B cell (primary cell): ENCODE results near the gene PRDM15. TPM values are rescaled to one million over a fixed set of nuclear protein-coding genes. Genes with fewer than 3 reads are reported as not detected.

Experiments
- ATAC-seq: fragments of 200-7000 bp; cut with Tn5 transposase; one replicate; pipeline ENCODE4 v1.10.0; 2021; ENCODE audit warnings: low read depth, mild to moderate bottlenecking, moderate number of reproducible peaks, moderate library complexity
- CTCF ChIA-PET: fragments of 350-600 bp; sonication (Branson Sonifier 250); formaldehyde crosslinking; loops from one replicate; lab custom pipeline; 2021; ENCODE audit warnings: antibody characterized with exemption, inconsistent platforms; lab: Charles Lee
- POLR2A ChIA-PET: fragments of 350-600 bp; sonication (Branson Sonifier 250); formaldehyde crosslinking; loops from one replicate; lab custom pipeline; 2021; ENCODE audit warnings: antibody characterized with exemption; lab: Charles Lee
- DNase-seq: peaks from one replicate; pipeline ENCODE4 v3.0.0; 2013
- H2AFZ ChIP-seq: 2 replicates; pipeline ENCODE4 v1.6.1; 2012; ENCODE audit warnings: mild to moderate bottlenecking, low read depth, low read length; ENCODE audit not compliant: insufficient read depth, poor library complexity, severe bottlenecking
- H3K27ac ChIP-seq, 2 donors: 1 replicate in 1 of 2; 2 replicates in 1 of 2; pipeline ENCODE4 v1.5.1; 2012 to 2013; ENCODE audit warnings: low read length in 2 of 2, mild to moderate bottlenecking in 2 of 2, moderate library complexity in 1 of 2
- H3K27me3 ChIP-seq, 4 experiments: fragments of 200-600 bp in 1 of 4; sonication (generic) in 1 of 4; replicated peaks in 1 of 4; 1 replicate in 2 of 4; 2 replicates in 2 of 4; pipeline versions ENCODE4 v1.6.1 to v1.7.0; 2013 to 2016; ENCODE audit warnings: low read length in 3 of 4, mild to moderate bottlenecking in 2 of 4, mixed read lengths in 1 of 4, moderate library complexity in 1 of 4; ENCODE audit not compliant: insufficient read depth in 4 of 4, control insufficient read depth in 3 of 4; ENCODE audit errors: control extremely low read depth in 1 of 4
- H3K36me3 ChIP-seq, 2 experiments: replicated peaks in 1 of 2; 1 replicate in 1 of 2; 2 replicates in 1 of 2; pipeline versions ENCODE4 v1.6.1 to v1.7.1; 2013; ENCODE audit warnings: low read length in 1 of 2; ENCODE audit not compliant: insufficient read depth in 2 of 2, control insufficient read depth in 1 of 2; ENCODE audit errors: control extremely low read depth in 1 of 2, extremely low read depth in 1 of 2
- H3K4me1 ChIP-seq, 2 donors: fragments of 200-600 bp in 1 of 2; sonication (generic) in 1 of 2; 1 replicate in 1 of 2; 2 replicates in 1 of 2; pipeline versions ENCODE4 v1.5.1 to v1.6.1; 2013 to 2017; ENCODE audit warnings: low read length in 2 of 2; ENCODE audit not compliant: control insufficient read depth in 2 of 2, insufficient read depth in 2 of 2
- H3K4me2 ChIP-seq: replicated peaks from 2 replicates; pipeline ENCODE3; 2012; ENCODE audit warnings: mild to moderate bottlenecking, low read depth, low read length; ENCODE audit not compliant: poor library complexity, severe bottlenecking
- H3K4me3 ChIP-seq, 5 experiments: fragments of 200-600 bp in 1 of 5; sonication (generic) in 1 of 5; 1 replicate in 3 of 5; 2 replicates in 2 of 5; pipeline versions ENCODE4 v1.5.1 to v1.7.0; 2011 to 2016; ENCODE audit warnings: low read length in 4 of 5, mild to moderate bottlenecking in 4 of 5, low read depth in 2 of 5, control low read depth in 1 of 5, moderate library complexity in 1 of 5; ENCODE audit not compliant: insufficient read depth in 1 of 5; ENCODE audit errors: control extremely low read depth in 1 of 5, extremely low read depth in 1 of 5
- H3K79me2 ChIP-seq: fragments of 200-600 bp; sonication (generic); one replicate; pipeline ENCODE4 v1.6.0; 2016; ENCODE audit warnings: low read length; ENCODE audit not compliant: control insufficient read depth, insufficient read depth
- H3K9ac ChIP-seq: fragments of 200-600 bp; sonication (generic); 2 replicates; pipeline ENCODE4 v1.6.1; 2017; ENCODE audit warnings: mild to moderate bottlenecking, low read length, moderate library complexity
- H3K9me3 ChIP-seq, 3 donors: one replicate each; pipeline versions ENCODE4 v1.6.1 to v1.7.1; 2013; ENCODE audit warnings: low read length in 2 of 3; ENCODE audit not compliant: control insufficient read depth in 2 of 3, insufficient read depth in 1 of 3; ENCODE audit errors: control extremely low read depth in 1 of 3
- H4K20me1 ChIP-seq: 2 replicates; pipeline ENCODE4 v1.6.0; 2012; ENCODE audit warnings: mild to moderate bottlenecking, low read length; ENCODE audit not compliant: insufficient read depth, control insufficient read depth, poor library complexity, severe bottlenecking
- H3K27ac Mint-ChIP-seq: one replicate; pipeline ENCODE4 v1.8.0; 2021; ENCODE audit warnings: mixed read lengths
- H3K27me3 Mint-ChIP-seq: one replicate; pipeline ENCODE4 v1.8.0; 2021; ENCODE audit warnings: mixed read lengths
- H3K4me1 Mint-ChIP-seq: one replicate; pipeline ENCODE4 v1.8.0; 2021; ENCODE audit warnings: mixed read lengths
- H3K4me3 Mint-ChIP-seq: one replicate; pipeline ENCODE4 v1.8.0; 2021; ENCODE audit warnings: mixed read lengths
- H3K9me3 Mint-ChIP-seq: one replicate; pipeline ENCODE4 v1.8.0; 2022; ENCODE audit warnings: mixed read lengths; ENCODE audit not compliant: insufficient read depth
- CTCF ChIP-seq: fragments of 200-600 bp; IDR thresholded peaks from one replicate; pipeline ENCODE4 v1.8.0; 2022; ENCODE audit warnings: antibody characterized with exemption, mild to moderate bottlenecking
- EZH2 ChIP-seq: IDR thresholded peaks from 2 replicates; pipeline ENCODE4 v1.6.1; 2012; ENCODE audit warnings: borderline replicate concordance, low read depth, mild to moderate bottlenecking, moderate library complexity, low read length; ENCODE audit not compliant: insufficient read depth, poor library complexity, severe bottlenecking
- WGBS: methylation state at CpG from one replicate; pipeline ENCODE4 v1.1.5; 2013; ENCODE audit warnings: missing lambda C conversion rate; ENCODE audit not compliant: insufficient coverage; 5-methylcytosine and 5-hydroxymethylcytosine counted together
- intact Hi-C: fragments of 100-400 bp; cut with micrococcal nuclease; formaldehyde crosslinking; loops from one replicate; pipeline ENCODE4 v1.10.0; 2022
- polyA plus RNA-seq: library from polyadenylated mRNA; depleted of rRNA; stranded (reverse); fragments of >200 nt; gene quantifications from 2 replicates; pipeline ENCODE4 v1.2.3, GENCODE V29; 2012
- total RNA-seq, 2 donors: library from RNA; stranded (reverse); fragments of 120-200 nt in 1 of 2; gene quantifications; 1 replicate in 1 of 2; 2 replicates in 1 of 2; pipeline versions ENCODE4 v1.2.3 to v1.2.4, GENCODE V29; 2013 to 2022

Gene PRDM15
- total and polyA plus RNA-seq, 2 donors (not counting 1 experiment from before 2014, with no cell fraction given), result 21.3 to 29.2 TPM

- peaks cover 3% of the 10 kb centered on the region for H4K20me1 ChIP-seq
- no peaks in the 10 kb centered on the region for H3K4me1 Mint-ChIP-seq
- no peak for DNase-seq
- no peak overlapping the region for H2AFZ ChIP-seq
- WGBS, result 94% methylated on average over 18 of the region's 24 CpGs
- H3K9me3 ChIP-seq, result no peaks in the 10 kb centered on the region
- ChIA-PET CTCF (interaction anchor here (1.2 kb wide), 1 partner anchor 16 kb away, joined by 3 read pairs; no protein-coding TSS in a partner anchor), POLR2A (no interaction called here)
- H3K4me3 Mint-ChIP-seq, result no peak overlapping the region
- no peaks in the 10 kb centered on the region for H3K27me3 ChIP-seq
- H3K9ac ChIP-seq, result no peak overlapping the region
- H3K27me3 Mint-ChIP-seq, result no peaks in the 10 kb centered on the region
- intact Hi-C loops, result no loop called here
- H3K4me3 ChIP-seq, result no peak overlapping the region
- TF ChIP-seq CTCF (no peak), EZH2 (no peak)
- H3K36me3 ChIP-seq, result peaks cover 0 to 46% of the 10 kb centered on the region in 2 experiments
- H3K79me2 ChIP-seq, result no peaks in the 10 kb centered on the region
- H3K4me1 ChIP-seq, result no peaks in the 10 kb centered on the region
- ATAC-seq, result no peak
- H3K27ac Mint-ChIP-seq, result no peak overlapping the region
- no peak overlapping the region for H3K27ac ChIP-seq
- H3K9me3 Mint-ChIP-seq, result no peaks in the 10 kb centered on the region
- H3K4me2 ChIP-seq, result no peak overlapping the region
Observed at GRCh38 chr21:41800425-41801320, 78.5 kb downstream of the PRDM15 start.

- POLR2A ChIA-PET, result no interaction called here
- Histone ChIP-seq H3K4me3 (no peak overlapping the region), H3K27me3 (no peaks in the 10 kb centered on the region), H4K20me1 (no peaks in the 10 kb centered on the region), H3K27ac (no peak overlapping the region), H3K4me1 (no peaks in the 10 kb centered on the region), H3K9ac (no peak overlapping the region), H2AFZ (no peak overlapping the region), H3K36me3 (peaks cover 0 to 41% of the 10 kb centered on the region in 2 experiments), H3K4me2 (no peak overlapping the region), H3K9me3 (no peaks in the 10 kb centered on the region), H3K79me2 (no peaks in the 10 kb centered on the region)
- CTCF ChIA-PET, result no interaction called here
- no peak overlapping the region for H3K27ac Mint-ChIP-seq
- ATAC-seq (no peak), DNase-seq (no peak)
- WGBS, result 96% methylated on average over 7 of the region's 7 CpGs
- no peak overlapping the region for H3K4me3 Mint-ChIP-seq
- TF ChIP-seq CTCF (no peak), EZH2 (no peak)
- no peaks in the 10 kb centered on the region for H3K27me3 Mint-ChIP-seq
- no peaks in the 10 kb centered on the region for H3K9me3 Mint-ChIP-seq
- no peaks in the 10 kb centered on the region for H3K4me1 Mint-ChIP-seq
- intact Hi-C loops, result no loop called here
Observed at GRCh38 chr21:41799763-41800162, 79.4 kb downstream of the PRDM15 start.
